Choroid plexus epithelial cell (primary cell): ENCODE measurements around the gene CACNA1D.
"Not testable (repeated sequence)": the region's sequence is repeated elsewhere in the genome, so short reads cannot be mapped to it uniquely, and the experiment has no call there.

ENCODE experiments used
- DNase-seq: peaks from one replicate; pipeline ENCODE4 v3.0.0-alpha.2; 2010; ENCODE audit warnings: low read depth
- H3K4me3 ChIP-seq: 2 replicates; pipeline ENCODE4 v1.5.1; 2011; ENCODE audit warnings: low read depth, mild to moderate bottlenecking, control low read depth, low read length, moderate library complexity
- TF ChIP-seq, protein P1 (sequence below): conservative IDR thresholded peaks from 2 replicates; pipeline ENCODE4 v1.5.1; 2011; ENCODE audit warnings: low read depth, mild to moderate bottlenecking, control low read depth, inconsistent platforms, low read length, moderate library complexity

The CACNA1D gene

DNA sequence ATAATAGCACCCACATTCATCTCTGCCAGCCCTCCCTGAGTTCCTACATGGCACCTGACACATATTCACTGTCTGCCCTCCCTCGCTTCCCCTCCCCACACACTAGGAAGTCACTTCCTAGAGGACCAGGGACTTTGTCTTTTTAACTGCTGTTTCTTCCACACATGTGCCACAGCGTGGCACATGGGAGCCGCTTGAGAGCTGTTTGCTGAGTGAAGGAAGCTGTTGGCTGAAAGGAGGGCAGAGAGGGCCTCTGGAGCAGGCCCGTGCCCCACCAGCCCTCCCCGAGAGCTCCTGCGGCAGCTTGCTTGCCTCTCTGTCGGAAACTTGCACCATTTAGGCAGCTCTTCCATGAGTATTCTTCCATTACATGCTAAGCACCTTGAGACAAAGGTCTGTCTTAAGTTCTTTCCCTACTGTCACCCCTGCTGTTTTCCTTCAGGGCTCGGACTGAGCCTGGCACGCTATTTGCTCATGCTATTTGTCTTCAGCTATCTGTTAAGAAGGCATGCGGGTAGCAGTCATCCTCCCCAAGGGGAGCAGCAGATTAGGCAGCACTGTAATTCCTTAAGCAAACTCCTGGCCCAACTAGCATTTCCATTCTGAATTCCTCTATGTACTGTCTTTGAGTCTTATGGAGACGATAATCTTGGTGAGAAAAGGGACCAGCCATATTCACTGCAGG, 72.2 kb downstream of the CACNA1D start:
- TF ChIP-seq, protein P1, sequence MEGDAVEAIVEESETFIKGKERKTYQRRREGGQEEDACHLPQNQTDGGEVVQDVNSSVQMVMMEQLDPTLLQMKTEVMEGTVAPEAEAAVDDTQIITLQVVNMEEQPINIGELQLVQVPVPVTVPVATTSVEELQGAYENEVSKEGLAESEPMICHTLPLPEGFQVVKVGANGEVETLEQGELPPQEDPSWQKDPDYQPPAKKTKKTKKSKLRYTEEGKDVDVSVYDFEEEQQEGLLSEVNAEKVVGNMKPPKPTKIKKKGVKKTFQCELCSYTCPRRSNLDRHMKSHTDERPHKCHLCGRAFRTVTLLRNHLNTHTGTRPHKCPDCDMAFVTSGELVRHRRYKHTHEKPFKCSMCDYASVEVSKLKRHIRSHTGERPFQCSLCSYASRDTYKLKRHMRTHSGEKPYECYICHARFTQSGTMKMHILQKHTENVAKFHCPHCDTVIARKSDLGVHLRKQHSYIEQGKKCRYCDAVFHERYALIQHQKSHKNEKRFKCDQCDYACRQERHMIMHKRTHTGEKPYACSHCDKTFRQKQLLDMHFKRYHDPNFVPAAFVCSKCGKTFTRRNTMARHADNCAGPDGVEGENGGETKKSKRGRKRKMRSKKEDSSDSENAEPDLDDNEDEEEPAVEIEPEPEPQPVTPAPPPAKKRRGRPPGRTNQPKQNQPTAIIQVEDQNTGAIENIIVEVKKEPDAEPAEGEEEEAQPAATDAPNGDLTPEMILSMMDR: no peak
- DNase-seq: no peak
- H3K4me3 ChIP-seq: no peak overlapping the region

DNA sequence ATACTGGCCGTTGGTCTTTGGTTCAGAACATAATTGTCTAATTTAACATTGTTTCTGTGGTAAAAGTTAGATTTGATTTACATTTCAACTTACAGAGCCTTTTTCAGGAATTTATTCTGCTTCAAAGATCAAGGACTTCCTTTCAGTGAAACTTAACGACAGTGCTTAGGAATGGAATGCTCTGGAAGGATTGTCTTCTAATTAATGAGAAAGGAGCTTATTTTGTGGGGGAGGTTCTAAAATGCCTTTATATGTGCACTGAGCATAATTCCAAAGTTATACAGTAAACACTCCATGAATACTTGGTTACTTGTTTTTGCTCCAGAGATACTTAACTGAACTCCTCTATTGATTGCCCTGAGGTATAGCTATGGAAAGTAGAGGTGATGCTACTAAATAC, 75.7 kb downstream of the CACNA1D start:
- no peak for DNase-seq
- H3K4me3 ChIP-seq: no peak overlapping the region
- TF ChIP-seq, protein P1: no peak

GRCh38 chr3:53570709-53571108, 76.3 kb downstream of the CACNA1D start:
- H3K4me3 ChIP-seq: no peak overlapping the region
- no peak for DNase-seq
- TF ChIP-seq, protein P1: no peak

- TF ChIP-seq, protein P1: no peak
- H3K4me3 ChIP-seq: no peak overlapping the region
- no peak for DNase-seq
These were observed 76.9 kb downstream of the CACNA1D start for GRCh38 chr3:53571264-53571663.

GRCh38 chr3:53572184-53572583, 77.8 kb downstream of the CACNA1D start:
- not testable (repeated sequence) for H3K4me3 ChIP-seq, DNase-seq

DNA sequence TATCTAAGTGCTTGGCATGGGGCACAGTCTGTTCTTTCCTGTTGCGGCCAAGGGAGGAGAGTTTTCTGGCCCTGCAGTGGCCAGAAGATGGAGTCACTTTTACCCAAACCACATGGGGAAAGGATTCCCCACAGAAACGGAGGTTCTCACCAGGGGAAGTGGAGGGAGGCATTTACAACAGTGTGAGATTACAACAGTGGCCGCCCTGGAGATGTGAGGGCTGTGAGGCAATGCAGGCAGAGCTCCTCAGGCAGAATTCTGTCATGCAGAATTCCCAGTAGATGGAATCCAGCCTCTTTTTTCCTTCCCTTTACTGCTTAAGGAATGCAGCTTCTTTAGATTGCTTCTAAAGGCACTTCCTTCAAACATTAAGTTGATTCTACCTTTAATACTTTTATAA, 83.1 kb downstream of the CACNA1D start:
- TF ChIP-seq, protein P1: no peak
- DNase-seq: no peak
- no peak overlapping the region for H3K4me3 ChIP-seq

- TF ChIP-seq, protein P1: no peak
- DNase-seq: no peak
- H3K4me3 ChIP-seq: no peak overlapping the region
These were observed 85.2 kb downstream of the CACNA1D start for GRCh38 chr3:53579636-53580035.
